HG02840 (cell line): ENCODE data around the gene EPN2.

Experiments used
- ATAC-seq: cut with Tn5 transposase; IDR thresholded peaks from one replicate; pipeline ENCODE4 v1.9.1; 2021; ENCODE audit warnings: mild to moderate bottlenecking, moderate library complexity, moderate number of reproducible peaks; ENCODE audit not compliant: unreplicated experiment, low FRiP score

EPN2 gene

GRCh38 chr17:19306160-19307111 is 69.3 kb downstream of the EPN2 start:
- ATAC-seq = peak; percentile 80

DNA sequence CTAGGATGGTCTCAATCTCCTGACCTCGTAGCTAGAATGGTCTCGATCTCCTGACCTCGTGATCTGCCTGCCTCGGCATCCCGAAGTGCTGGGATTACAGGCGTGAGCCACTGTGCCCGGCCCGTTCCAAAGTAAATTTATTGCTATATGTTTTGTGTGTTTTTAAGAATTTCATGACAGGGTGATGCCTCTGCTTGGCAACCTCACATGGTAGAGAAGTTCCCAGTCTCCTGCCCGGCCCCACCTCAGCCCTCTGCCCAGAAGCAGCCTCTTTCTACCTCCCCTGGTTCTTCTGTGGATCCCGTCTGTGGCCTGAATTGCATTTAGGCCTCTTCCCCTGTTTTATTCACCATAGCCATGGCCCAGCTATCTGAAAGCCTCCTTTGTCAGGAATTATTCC is 70.4 kb downstream of the EPN2 start:
- ATAC-seq = no peak

DNA sequence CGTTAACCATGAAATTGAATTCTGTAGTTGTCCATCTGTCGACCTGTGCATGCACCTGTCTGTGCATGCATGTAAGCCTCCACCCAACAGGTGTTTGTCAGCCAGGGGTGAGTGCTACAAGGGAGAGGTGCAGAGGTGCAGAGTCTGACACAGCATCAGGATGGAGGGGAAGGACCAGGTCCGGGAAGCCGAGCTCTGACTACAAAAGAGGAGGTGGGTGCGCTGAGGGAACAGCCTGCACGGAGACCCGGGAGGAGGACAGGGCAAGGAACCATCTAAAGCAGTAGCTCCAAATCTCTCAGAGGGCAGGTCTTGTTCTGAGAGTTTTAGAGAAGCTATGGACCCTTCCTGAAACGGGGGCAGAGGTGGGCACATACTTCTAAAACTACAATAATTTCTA is 71.2 kb downstream of the EPN2 start:
- no peak for ATAC-seq

DNA sequence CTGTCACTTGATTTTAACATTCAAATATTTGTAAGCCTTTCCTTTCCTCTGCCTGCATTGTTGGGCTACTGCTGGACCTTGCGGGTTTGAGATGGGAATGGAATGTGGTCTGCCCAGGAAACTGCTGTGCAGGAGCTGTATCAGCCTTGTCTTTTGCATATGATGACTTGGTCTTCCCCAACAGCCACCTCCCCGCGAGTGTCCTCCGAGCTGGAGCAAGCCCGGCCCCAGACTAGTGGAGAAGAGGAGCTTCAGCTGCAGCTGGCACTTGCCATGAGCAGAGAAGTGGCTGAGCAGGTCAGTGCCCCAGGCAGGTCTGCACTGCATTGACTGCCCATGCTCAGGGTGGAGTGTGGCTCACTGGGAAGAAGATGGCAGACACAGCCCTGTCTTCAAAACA is 72.5 kb downstream of the EPN2 start:
- ATAC-seq = no peak

- no peak for ATAC-seq
Observed at GRCh38 chr17:19310151-19310550, 73.0 kb downstream of the EPN2 start.

GRCh38 chr17:19311016-19311415 is 73.8 kb downstream of the EPN2 start:
- no peak for ATAC-seq

GRCh38 chr17:19311421-19312215 is 74.5 kb downstream of the EPN2 start:
- ATAC-seq = no peak

- no peak for ATAC-seq
Observed at GRCh38 chr17:19312406-19312805, 75.2 kb downstream of the EPN2 start.

GRCh38 chr17:19313066-19313745 is 76.0 kb downstream of the EPN2 start:
- ATAC-seq = no peak

DNA sequence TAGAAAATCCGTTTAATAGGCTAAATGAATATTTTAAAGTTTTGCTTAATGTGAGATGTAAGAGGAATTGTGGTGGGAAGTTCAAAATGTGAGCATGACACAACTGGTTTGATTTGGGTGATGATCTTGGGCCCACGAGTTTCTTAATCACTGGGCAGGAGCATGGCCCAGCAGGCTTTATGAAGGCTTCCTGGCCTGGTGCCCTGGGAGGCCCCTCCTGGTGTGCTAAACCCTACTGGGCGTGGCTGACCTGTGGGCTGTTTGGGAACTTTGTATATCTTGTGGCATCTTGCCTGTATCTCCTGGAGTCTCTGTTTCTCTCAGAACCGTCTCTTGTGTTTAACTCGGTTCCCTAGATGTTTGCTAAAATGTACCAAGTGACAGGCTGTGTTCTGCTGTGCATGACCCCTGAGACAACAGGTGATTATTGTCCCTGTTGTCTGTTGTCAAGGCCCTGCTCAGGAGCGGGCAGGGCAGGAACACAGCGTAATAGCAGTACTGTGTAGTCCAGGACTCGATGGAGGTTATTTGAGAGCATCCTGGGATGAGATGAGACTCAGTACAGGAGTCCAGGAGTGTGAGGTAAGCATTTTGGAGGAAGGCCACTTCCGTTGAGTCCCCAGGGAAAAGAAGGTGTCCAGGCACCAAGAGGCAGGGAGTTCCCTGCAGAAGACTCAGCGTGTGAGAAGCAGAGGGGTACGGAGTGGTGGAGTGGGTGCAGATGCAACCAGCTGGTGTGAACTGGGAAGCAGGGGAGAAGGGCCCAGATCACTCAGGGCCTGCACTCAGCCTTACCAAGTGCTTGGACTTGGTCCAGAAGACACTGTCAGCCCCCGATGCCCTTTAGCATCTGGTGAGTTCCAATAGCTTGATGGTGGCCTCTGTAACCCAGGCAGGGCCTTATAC is 76.8 kb downstream of the EPN2 start:
- no peak for ATAC-seq

- no peak for ATAC-seq
Observed at GRCh38 chr17:19315104-19315503, 77.9 kb downstream of the EPN2 start.

GRCh38 chr17:19316761-19317358 is 79.7 kb downstream of the EPN2 start:
- ATAC-seq = no peak

DNA sequence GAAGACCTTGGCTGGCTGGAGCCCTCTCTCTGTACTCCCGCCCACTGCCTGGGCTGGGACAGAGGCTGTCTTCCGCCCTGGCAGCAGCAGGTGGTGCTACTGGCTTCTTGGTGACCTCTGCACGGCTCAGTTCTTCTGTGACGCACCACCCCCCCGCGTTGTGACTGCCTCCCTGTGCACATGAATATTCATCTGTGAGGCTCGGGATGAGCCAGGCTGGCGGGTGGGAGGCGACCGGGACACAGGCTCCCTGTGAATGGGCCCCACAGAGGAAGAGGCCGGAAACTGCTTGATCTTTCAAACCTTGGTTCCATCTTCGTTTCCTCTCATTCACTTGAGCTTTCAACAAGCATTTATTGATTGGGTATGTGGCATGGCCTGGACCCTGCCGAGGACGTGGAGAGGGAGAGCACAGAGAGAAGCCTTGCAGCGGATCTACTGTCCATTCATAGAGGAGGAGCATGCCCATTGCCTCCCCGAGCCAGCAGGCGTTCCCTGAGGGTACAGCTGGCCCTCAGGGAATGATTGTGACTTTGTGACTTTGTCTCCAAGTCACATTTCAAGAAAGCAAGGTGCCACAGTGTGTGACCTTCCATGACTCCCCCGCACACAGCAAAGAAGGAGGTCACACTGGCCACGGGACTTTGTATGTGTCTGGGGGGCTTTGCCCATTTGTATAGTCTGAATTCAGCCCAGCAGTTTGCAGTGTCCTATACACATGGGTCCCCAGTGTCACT is 80.4 kb downstream of the EPN2 start:
- no peak for ATAC-seq

GRCh38 chr17:19318611-19319010 is 81.4 kb downstream of the EPN2 start:
- ATAC-seq = no peak

DNA sequence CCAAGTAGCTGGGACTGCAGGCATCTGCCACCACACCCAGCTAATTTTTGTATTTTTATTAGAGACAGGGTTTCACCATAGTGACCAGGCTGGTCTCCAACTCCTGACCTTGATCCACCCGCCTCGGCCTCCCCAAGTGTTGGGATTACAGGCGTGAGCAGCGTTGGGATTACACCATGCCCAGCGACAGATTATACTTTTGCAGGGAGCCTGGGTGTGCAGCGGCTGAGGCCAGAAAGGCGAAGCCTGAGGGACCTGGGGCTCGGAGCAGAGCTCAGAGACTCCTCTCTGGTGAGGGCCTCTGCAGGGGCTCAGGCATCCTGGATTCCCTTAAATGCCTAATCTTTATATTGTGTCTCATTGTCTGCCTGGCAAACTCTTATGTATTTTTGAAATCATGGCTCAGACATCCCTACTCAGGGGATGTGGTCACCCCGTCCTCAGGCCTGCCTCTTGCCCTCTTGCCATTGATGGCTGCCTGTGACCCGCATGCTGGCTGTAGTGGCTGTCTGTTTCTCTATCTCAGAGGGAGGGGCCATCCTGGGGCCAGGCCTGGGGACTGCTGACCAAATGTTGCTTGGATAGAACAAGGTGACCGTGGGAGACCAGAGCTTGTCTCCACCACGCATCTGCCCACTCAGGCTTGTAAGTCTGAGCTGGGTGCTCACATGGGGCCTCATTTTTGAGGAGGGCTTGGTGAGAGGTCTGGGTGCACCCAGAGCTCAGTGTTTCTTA is 82.8 kb downstream of the EPN2 start:
- ATAC-seq = no peak

- ATAC-seq = no peak
Observed at GRCh38 chr17:19320876-19321275, 83.7 kb downstream of the EPN2 start.

DNA sequence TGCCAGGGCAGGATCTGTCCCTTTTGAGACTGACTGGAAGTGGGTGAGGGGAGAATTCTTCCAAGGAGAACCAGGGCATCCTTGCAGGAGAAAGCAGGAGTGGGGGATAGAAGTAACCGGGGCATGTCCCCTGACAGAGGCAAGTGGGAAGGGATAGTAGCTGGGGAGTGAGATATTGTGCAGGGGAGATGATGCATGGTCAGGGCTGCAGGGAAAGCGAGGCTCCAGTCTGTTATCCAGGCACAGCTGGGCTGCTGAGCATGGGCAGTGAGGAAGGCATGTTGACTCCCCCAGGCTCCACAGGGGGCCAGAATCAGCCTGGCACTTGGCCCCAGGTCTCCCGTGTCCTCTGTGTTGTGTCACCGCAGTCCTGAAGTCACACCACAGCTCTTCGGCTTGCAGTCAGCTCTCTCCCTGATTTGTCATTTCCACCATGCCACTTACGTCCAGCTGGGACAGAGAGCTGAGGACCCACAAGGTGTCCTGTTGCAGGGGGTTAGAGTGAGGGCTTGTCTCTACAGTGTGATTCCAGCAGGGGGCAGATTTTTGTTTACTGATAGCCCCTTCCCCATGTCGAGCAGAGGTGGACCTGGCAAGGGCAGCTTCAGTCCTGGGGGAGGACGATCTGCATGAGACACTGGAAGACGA is 84.4 kb downstream of the EPN2 start:
- no peak for ATAC-seq

GRCh38 chr17:19322129-19322505 is 85.0 kb downstream of the EPN2 start:
- ATAC-seq = no peak
